OCI-LY7 (cell line): ENCODE measurements around the gene LPCAT3.

Experiments
- EZH2phosphoT487 ChIP-seq: fragments of 200-600 bp; sonication (generic); IDR thresholded peaks from 2 replicates; pipeline ENCODE4 v1.6.1; 2018; ENCODE audit warnings: low read depth, borderline replicate concordance, mild to moderate bottlenecking, mixed run types, antibody characterized with exemption, low read length, moderate library complexity, mixed read lengths
- TF ChIP-seq, protein P1 (sequence below): fragments of 200-600 bp; sonication (generic); conservative IDR thresholded peaks from 2 replicates; pipeline ENCODE4 v1.5.1; 2014; ENCODE audit warnings: mild to moderate bottlenecking, antibody characterized with exemption, low read length, moderate library complexity, mixed read lengths

DNA sequence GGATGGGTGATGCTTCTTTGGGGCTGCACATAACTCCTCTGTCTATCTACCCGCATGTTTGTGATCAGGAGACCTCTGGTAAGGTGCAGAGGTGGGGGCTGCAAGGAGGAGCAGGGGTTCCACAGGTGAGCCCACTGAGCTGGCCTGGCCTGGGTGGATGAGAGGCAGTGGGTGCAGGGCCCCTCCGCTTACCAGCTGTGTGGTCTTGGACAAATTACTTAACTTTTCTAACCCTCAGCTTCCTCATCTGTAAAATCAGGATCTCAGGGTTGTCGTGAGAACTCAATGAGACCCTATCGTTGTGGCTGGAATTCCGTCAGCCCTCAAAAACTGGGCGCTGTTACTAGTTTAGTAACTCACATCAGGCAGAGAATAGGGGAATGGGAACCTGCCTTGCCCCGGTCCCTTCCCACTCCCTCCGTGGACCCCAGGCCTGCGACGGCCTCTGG is 59.6 kb downstream of the LPCAT3 start:
- TF ChIP-seq, protein P1, sequence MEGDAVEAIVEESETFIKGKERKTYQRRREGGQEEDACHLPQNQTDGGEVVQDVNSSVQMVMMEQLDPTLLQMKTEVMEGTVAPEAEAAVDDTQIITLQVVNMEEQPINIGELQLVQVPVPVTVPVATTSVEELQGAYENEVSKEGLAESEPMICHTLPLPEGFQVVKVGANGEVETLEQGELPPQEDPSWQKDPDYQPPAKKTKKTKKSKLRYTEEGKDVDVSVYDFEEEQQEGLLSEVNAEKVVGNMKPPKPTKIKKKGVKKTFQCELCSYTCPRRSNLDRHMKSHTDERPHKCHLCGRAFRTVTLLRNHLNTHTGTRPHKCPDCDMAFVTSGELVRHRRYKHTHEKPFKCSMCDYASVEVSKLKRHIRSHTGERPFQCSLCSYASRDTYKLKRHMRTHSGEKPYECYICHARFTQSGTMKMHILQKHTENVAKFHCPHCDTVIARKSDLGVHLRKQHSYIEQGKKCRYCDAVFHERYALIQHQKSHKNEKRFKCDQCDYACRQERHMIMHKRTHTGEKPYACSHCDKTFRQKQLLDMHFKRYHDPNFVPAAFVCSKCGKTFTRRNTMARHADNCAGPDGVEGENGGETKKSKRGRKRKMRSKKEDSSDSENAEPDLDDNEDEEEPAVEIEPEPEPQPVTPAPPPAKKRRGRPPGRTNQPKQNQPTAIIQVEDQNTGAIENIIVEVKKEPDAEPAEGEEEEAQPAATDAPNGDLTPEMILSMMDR, result no peak
- TF ChIP-seq EZH2phosphoT487, result no peak
